PC-3 (cell line): ENCODE data around the gene SLC4A2. TPM values are rescaled to one million over a fixed set of nuclear protein-coding genes. Genes with fewer than 3 reads are reported as not detected.
A peak's percentile ranks its signal among the peaks of the same experiment; 100 is the strongest.

Experiments
- ATAC-seq: fragments of 200-7000 bp; cut with Tn5 transposase; 2 replicates; pipeline ENCODE4 v1.9.1; 2020; ENCODE audit warnings: mild to moderate bottlenecking, moderate library complexity
- BruUV-seq: library from RNA; stranded (reverse); fragments of 400-500 nt; replicated peaks from 2 replicates; lab custom pipeline; 2021; lab: Mats Ljungman, UMichigan
- CTCF ChIA-PET: fragments of 300-600 bp; sonication (Branson Sonifier 250); formaldehyde crosslinking; loops from one replicate; lab custom pipeline; 2022; ENCODE audit warnings: antibody characterized with exemption; lab: Charles Lee
- POLR2A ChIA-PET: fragments of 300-600 bp; sonication (Branson Sonifier 250); formaldehyde crosslinking; loops from one replicate; lab custom pipeline; 2022; ENCODE audit warnings: antibody characterized with exemption; ENCODE audit not compliant: unreplicated experiment; lab: Charles Lee
- DNase-seq: peaks from one replicate; pipeline ENCODE4 v3.0.0-alpha.2; 2015
- H2AFZ ChIP-seq: fragments of 300-600 bp; sonication (generic); 2 replicates; pipeline ENCODE4 v1.6.0; 2016; ENCODE audit warnings: antibody characterized with exemption, low read length
- H3F3A ChIP-seq: fragments of 300-600 bp; sonication (generic); one replicate; pipeline ENCODE4 v1.6.0; 2017; ENCODE audit warnings: antibody characterized with exemption, low read length, control low read depth, mild to moderate bottlenecking; ENCODE audit not compliant: unreplicated experiment
- H3K27ac ChIP-seq: fragments of 300-600 bp; sonication (generic); 2 replicates; pipeline ENCODE4 v1.5.1; 2016; ENCODE audit warnings: mild to moderate bottlenecking, low read length
- H3K27me3 ChIP-seq: fragments of 300-600 bp; sonication (generic); 2 replicates; pipeline ENCODE4 v1.6.1; 2016; ENCODE audit warnings: low read length, mixed read lengths
- H3K36me3 ChIP-seq: fragments of 300-600 bp; sonication (generic); 2 replicates; pipeline ENCODE4 v1.6.1; 2016; ENCODE audit warnings: low read depth, mixed run types, low read length, mixed read lengths
- H3K4me1 ChIP-seq: fragments of 300-600 bp; sonication (generic); 2 replicates; pipeline ENCODE4 v1.5.1; 2016; ENCODE audit warnings: low read length; ENCODE audit not compliant: insufficient read depth
- H3K4me2 ChIP-seq: fragments of 300-600 bp; sonication (generic); 2 replicates; pipeline ENCODE4 v1.6.0; 2016; ENCODE audit warnings: low read length
- H3K4me3 ChIP-seq: fragments of 300-600 bp; sonication (generic); 2 replicates; pipeline ENCODE4 v1.5.1; 2016; ENCODE audit warnings: mild to moderate bottlenecking, low read length, mixed read lengths
- H3K79me2 ChIP-seq: fragments of 300-600 bp; sonication (generic); 2 replicates; pipeline ENCODE4 v1.6.1; 2017; ENCODE audit warnings: low read length, mixed read lengths
- H3K9ac ChIP-seq: fragments of 300-600 bp; sonication (generic); 2 replicates; pipeline ENCODE4 v1.6.0; 2016; ENCODE audit warnings: mild to moderate bottlenecking, low read length
- H3K9me2 ChIP-seq: fragments of 300-600 bp; sonication (generic); replicated peaks from 2 replicates; pipeline ENCODE4 v1.6.1; 2016; ENCODE audit warnings: mixed run types, low read length, mixed read lengths
- H3K9me3 ChIP-seq: fragments of 300-600 bp; sonication (generic); 2 replicates; pipeline ENCODE4 v1.6.1; 2016; ENCODE audit warnings: low read length, mixed read lengths
- H4K20me1 ChIP-seq: fragments of 300-600 bp; sonication (generic); 2 replicates; pipeline ENCODE4 v1.6.1; 2016; ENCODE audit warnings: low read length, mixed read lengths
- EZH2 ChIP-seq: fragments of 300-600 bp; sonication (generic); IDR thresholded peaks from one replicate; pipeline ENCODE4 v1.6.1; 2017; ENCODE audit warnings: antibody characterized with exemption, mild to moderate bottlenecking, low read length; ENCODE audit not compliant: unreplicated experiment
- EZH2phosphoT487 ChIP-seq: fragments of 300-600 bp; sonication (generic); IDR thresholded peaks from 2 replicates; pipeline ENCODE4 v1.6.1; 2018; ENCODE audit warnings: mild to moderate bottlenecking, antibody characterized with exemption, low read length, borderline replicate concordance
- intact Hi-C: fragments of 100-400 bp; cut with micrococcal nuclease; formaldehyde crosslinking; loops from 2 replicates; pipeline ENCODE4 v1.9.0; 2023
- total RNA-seq: library from RNA; depleted of rRNA; stranded (reverse); fragments of >200 nt; gene quantifications from 2 replicates; pipeline ENCODE4 v1.2.3, GENCODE V29; 2014
- TF ChIP-seq, protein P1 (sequence below): fragments of 300-600 bp; sonication (generic); conservative IDR thresholded peaks from 2 replicates; pipeline ENCODE4 v1.5.1; 2017; ENCODE audit warnings: antibody characterized with exemption, low read depth, mild to moderate bottlenecking, low read length

Gene SLC4A2
- total RNA-seq, 1 experiment from 2014 or later, result 284 TPM

GRCh38 chr7:151013733-151014497, 45.5 kb upstream of the SLC4A2 start:
- H3K9ac ChIP-seq, result peak overlapping the region; percentile 36; the same call in 1 of the 2 replicates
- intact Hi-C loops, result no loop called here
- H3K9me3 ChIP-seq, result no peaks in the 10 kb centered on the region
- H3K27ac ChIP-seq, result no peak overlapping the region
- no peak for TF ChIP-seq EZH2phosphoT487
- TF ChIP-seq, protein P1, sequence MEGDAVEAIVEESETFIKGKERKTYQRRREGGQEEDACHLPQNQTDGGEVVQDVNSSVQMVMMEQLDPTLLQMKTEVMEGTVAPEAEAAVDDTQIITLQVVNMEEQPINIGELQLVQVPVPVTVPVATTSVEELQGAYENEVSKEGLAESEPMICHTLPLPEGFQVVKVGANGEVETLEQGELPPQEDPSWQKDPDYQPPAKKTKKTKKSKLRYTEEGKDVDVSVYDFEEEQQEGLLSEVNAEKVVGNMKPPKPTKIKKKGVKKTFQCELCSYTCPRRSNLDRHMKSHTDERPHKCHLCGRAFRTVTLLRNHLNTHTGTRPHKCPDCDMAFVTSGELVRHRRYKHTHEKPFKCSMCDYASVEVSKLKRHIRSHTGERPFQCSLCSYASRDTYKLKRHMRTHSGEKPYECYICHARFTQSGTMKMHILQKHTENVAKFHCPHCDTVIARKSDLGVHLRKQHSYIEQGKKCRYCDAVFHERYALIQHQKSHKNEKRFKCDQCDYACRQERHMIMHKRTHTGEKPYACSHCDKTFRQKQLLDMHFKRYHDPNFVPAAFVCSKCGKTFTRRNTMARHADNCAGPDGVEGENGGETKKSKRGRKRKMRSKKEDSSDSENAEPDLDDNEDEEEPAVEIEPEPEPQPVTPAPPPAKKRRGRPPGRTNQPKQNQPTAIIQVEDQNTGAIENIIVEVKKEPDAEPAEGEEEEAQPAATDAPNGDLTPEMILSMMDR, result 0 out of 2 replicates have a peak, but pooled peaks have one; percentile 21
- H4K20me1 ChIP-seq, result no peaks in the 10 kb centered on the region
- no peaks in the 10 kb centered on the region for H3K36me3 ChIP-seq
- BruUV-seq, result TSS peak; percentile 85
- H3F3A ChIP-seq, result no peaks in the 10 kb centered on the region
- ATAC-seq (peak; percentile 48), DNase-seq (peak; percentile 58)
- CTCF ChIA-PET, result interaction anchor here (0.7 to 1.2 kb wide), 6 partner anchors 11 to 115 kb away, joined by 3 to 11 read pairs (median 6); partner anchors contain the start of gene ATG9B
- H3K79me2 ChIP-seq, result no peaks in the 10 kb centered on the region
- H3K4me1 ChIP-seq, result peaks cover 10% of the 10 kb centered on the region; the same call in 1 of the 2 replicates
- peak overlapping the region; percentile 62 for H3K4me3 ChIP-seq
- POLR2A ChIA-PET, result interaction anchor here (0.6 kb wide), 1 partner anchor 67 kb away, joined by 5 read pairs; the partner anchor contains the start of gene FASTK
- H2AFZ ChIP-seq, result peak overlapping the region; percentile 69
- no peaks in the 10 kb centered on the region for H3K27me3 ChIP-seq
- peak overlapping the region; percentile 81 for H3K4me2 ChIP-seq
- no peaks in the 10 kb centered on the region for H3K9me2 ChIP-seq

DNA sequence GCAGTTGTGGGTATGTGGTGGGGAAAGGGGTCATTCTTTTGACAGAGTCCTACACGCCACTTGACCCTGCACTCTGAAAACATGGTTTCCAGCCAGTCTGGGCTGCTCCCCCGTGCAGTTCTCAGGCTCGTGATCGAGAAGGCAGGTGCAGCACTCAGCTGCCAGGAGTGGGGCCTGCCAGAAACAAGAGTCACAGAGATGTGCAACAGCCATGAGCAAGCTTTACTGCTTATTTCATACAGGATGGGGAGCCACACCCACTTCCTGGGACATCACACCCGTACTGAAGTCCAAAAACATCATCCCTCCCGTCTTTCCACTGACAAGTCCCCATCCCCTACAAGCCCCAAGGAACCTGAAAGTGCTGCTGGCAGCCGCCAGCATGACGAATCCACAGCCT, 44.4 kb upstream of the SLC4A2 start:
- no peaks in the 10 kb centered on the region for H3K79me2 ChIP-seq
- ChIA-PET CTCF (interaction anchor here (1.1 kb wide), 1 partner anchor 117 kb away, joined by 6 read pairs; no protein-coding TSS in a partner anchor), POLR2A (interaction anchor here (0.6 kb wide), 1 partner anchor 10 kb away, joined by 3 read pairs; the partner anchor contains the start of gene ATG9B)
- H3K4me1 ChIP-seq, result peaks cover 10% of the 10 kb centered on the region; the same call in 1 of the 2 replicates
- peak; percentile 6; the same call in 1 of the 2 replicates for ATAC-seq
- H3K9me2 ChIP-seq, result no peaks in the 10 kb centered on the region
- no peak overlapping the region for H3K4me3 ChIP-seq
- no peaks in the 10 kb centered on the region for H4K20me1 ChIP-seq
- H3K9ac ChIP-seq, result no peak overlapping the region
- H2AFZ ChIP-seq, result no peak overlapping the region
- TF ChIP-seq, protein P1, result no peak
- TF ChIP-seq EZH2phosphoT487 (no peak), EZH2 (no peak)
- no peaks in the 10 kb centered on the region for H3K36me3 ChIP-seq
- BruUV-seq, result no TSS peak
- peak; percentile 33 for DNase-seq
- H3K4me2 ChIP-seq, result no peak overlapping the region
- H3K27me3 ChIP-seq, result no peaks in the 10 kb centered on the region
- intact Hi-C loops, result no loop called here
- H3K27ac ChIP-seq, result no peak overlapping the region
- H3K9me3 ChIP-seq, result no peaks in the 10 kb centered on the region
- no peaks in the 10 kb centered on the region for H3F3A ChIP-seq
